Erythroblast (primary cell): ENCODE measurements around the gene ARAP3.

Experiments used
- GATA1 ChIP-seq: IDR thresholded peaks from 2 replicates; pipeline ENCODE4 v1.6.1; 2011; ENCODE audit warnings: low read depth, mild to moderate bottlenecking, control low read depth, low read length, moderate library complexity
- POLR2A ChIP-seq: IDR thresholded peaks from 2 replicates; pipeline ENCODE4 v1.6.1; 2011; ENCODE audit warnings: mild to moderate bottlenecking, low read length

- TF ChIP-seq POLR2A = no peak
- TF ChIP-seq GATA1 = no peak
Observed at GRCh38 chr5:141623186-141623585, 58.8 kb downstream of the ARAP3 start.
